ENCODE data around the gene ZNF428. TPM values are rescaled to one million over a fixed set of nuclear protein-coding genes. Genes with fewer than 3 reads are reported as not detected.
"Not testable (repeated sequence)": the region's sequence is repeated elsewhere in the genome, so short reads cannot be mapped to it uniquely, and the experiment has no call there.

The ZNF428 gene
- total RNA-seq, 1 experiment from 2014 or later: 46.8 TPM

GRCh38 chr19:43656436-43656835 is 37.0 kb upstream of the ZNF428 start:
- DNase-seq (no peak), ATAC-seq (no peak)
- CTCF ChIA-PET: no interaction called here
- Histone ChIP-seq H2AFZ (ENCODE audit: low read length) (no peak overlapping the region), H3K27ac (ENCODE audit: low read length) (no peak overlapping the region), H3K9ac (ENCODE audit: low read length) (no peak overlapping the region), H3K4me3 (ENCODE audit: low read length) (no peak overlapping the region), H3K27me3 (ENCODE audit: low read length) (no peaks in the 10 kb centered on the region), H3K9me2 (replicated peaks; ENCODE audit: low read length) (no peaks in the 10 kb centered on the region), H3K36me3 (ENCODE audit: low read depth, low read length) (peaks cover 58% of the 10 kb centered on the region), H4K20me1 (ENCODE audit: low read length) (peaks cover 19% of the 10 kb centered on the region), H3K79me2 (ENCODE audit: low read length) (peaks cover 9% of the 10 kb centered on the region; the same call in 1 of the 2 replicates), H3F3A (ENCODE audit: low read length, unreplicated experiment) (no peaks in the 10 kb centered on the region), H3K4me2 (ENCODE audit: low read length) (no peak overlapping the region), H3K9me3 (ENCODE audit: low read length) (no peaks in the 10 kb centered on the region), H3K4me1 (ENCODE audit: insufficient read depth, low read length) (no peaks in the 10 kb centered on the region)
- no TSS peak for BruUV-seq (replicated peaks)
- intact Hi-C loops (cut with micrococcal nuclease): no loop called here
- no peak for TF ChIP-seq CTCF (conservative IDR thresholded peaks at IDR 0.05; ENCODE audit: low read depth, low read length)
- no peak for TF ChIP-seq EZH2 (IDR thresholded peaks at IDR 0.05; ENCODE audit: low read length, unreplicated experiment)
- TF ChIP-seq EZH2phosphoT487 (IDR thresholded peaks at IDR 0.05; ENCODE audit: borderline replicate concordance, low read length): no peak
- POLR2A ChIA-PET (ENCODE audit: unreplicated experiment): no interaction called here

- no peaks in the 10 kb centered on the region for H3K27me3 ChIP-seq (ENCODE audit: low read length)
- ChIA-PET POLR2A (ENCODE audit: unreplicated experiment) (no interaction called here), CTCF (no interaction called here)
- H2AFZ ChIP-seq (ENCODE audit: low read length): no peak overlapping the region
- no TSS peak for BruUV-seq (replicated peaks)
- no peak for TF ChIP-seq EZH2 (IDR thresholded peaks at IDR 0.05; ENCODE audit: low read length, unreplicated experiment)
- no peak for TF ChIP-seq CTCF (conservative IDR thresholded peaks at IDR 0.05; ENCODE audit: low read depth, low read length)
- TF ChIP-seq EZH2phosphoT487 (IDR thresholded peaks at IDR 0.05; ENCODE audit: borderline replicate concordance, low read length): no peak
- no peak overlapping the region for H3K4me3 ChIP-seq (ENCODE audit: low read length)
- H3K79me2 ChIP-seq (ENCODE audit: low read length): no peaks in the 10 kb centered on the region
- no peaks in the 10 kb centered on the region for H3K9me2 ChIP-seq (replicated peaks; ENCODE audit: low read length)
- 0 out of 2 replicates have a peak, but pooled peaks cover 2% of the 10 kb centered on the region for H4K20me1 ChIP-seq (ENCODE audit: low read length)
- H3F3A ChIP-seq (ENCODE audit: low read length, unreplicated experiment): no peaks in the 10 kb centered on the region
- H3K9me3 ChIP-seq (ENCODE audit: low read length): no peaks in the 10 kb centered on the region
- H3K36me3 ChIP-seq (ENCODE audit: low read depth, low read length): peaks cover 38% of the 10 kb centered on the region
- ATAC-seq (no peak), DNase-seq (no peak)
- H3K4me2 ChIP-seq (ENCODE audit: low read length): no peak overlapping the region
- intact Hi-C loops (cut with micrococcal nuclease): no loop called here
- no peak overlapping the region for H3K9ac ChIP-seq (ENCODE audit: low read length)
- no peak overlapping the region for H3K27ac ChIP-seq (ENCODE audit: low read length)
- H3K4me1 ChIP-seq (ENCODE audit: insufficient read depth, low read length): no peaks in the 10 kb centered on the region
These were observed 33.1 kb upstream of the ZNF428 start for GRCh38 chr19:43652546-43652874.

- CTCF ChIA-PET: no interaction called here
- H3K36me3 ChIP-seq (ENCODE audit: low read depth, low read length): peaks cover 33% of the 10 kb centered on the region
- DNase-seq: peak; percentile 59
These were observed 32.5 kb upstream of the ZNF428 start for GRCh38 chr19:43651758-43652545.

GRCh38 chr19:43650276-43650675 is 30.8 kb upstream of the ZNF428 start:
- intact Hi-C loops (cut with micrococcal nuclease); H3K4me3 ChIP-seq (ENCODE audit: low read length); H3K9me2 ChIP-seq (replicated peaks; ENCODE audit: low read length); H3F3A ChIP-seq (ENCODE audit: low read length, unreplicated experiment); H3K9me3 ChIP-seq (ENCODE audit: low read length); ATAC-seq; DNase-seq; H3K27ac ChIP-seq (ENCODE audit: low read length); H3K27me3 ChIP-seq (ENCODE audit: low read length); H3K4me1 ChIP-seq (ENCODE audit: insufficient read depth, low read length); POLR2A ChIA-PET (ENCODE audit: unreplicated experiment); CTCF ChIA-PET; H3K4me2 ChIP-seq (ENCODE audit: low read length); BruUV-seq (replicated peaks); H3K9ac ChIP-seq (ENCODE audit: low read length); H3K79me2 ChIP-seq (ENCODE audit: low read length); H4K20me1 ChIP-seq (ENCODE audit: low read length); H2AFZ ChIP-seq (ENCODE audit: low read length): not testable (repeated sequence)
- H3K36me3 ChIP-seq (ENCODE audit: low read depth, low read length): peaks cover 26% of the 10 kb centered on the region

More at GRCh38 chr19:43651758-43652545, 32.5 kb upstream of the ZNF428 start:
- Histone ChIP-seq H3K4me3 (ENCODE audit: low read length) (no peak overlapping the region), H3K79me2 (ENCODE audit: low read length) (no peaks in the 10 kb centered on the region), H3K27ac (ENCODE audit: low read length) (no peak overlapping the region), H3K27me3 (ENCODE audit: low read length) (no peaks in the 10 kb centered on the region), H3K9me3 (ENCODE audit: low read length) (no peaks in the 10 kb centered on the region), H3K4me2 (ENCODE audit: low read length) (no peak overlapping the region), H2AFZ (ENCODE audit: low read length) (no peak overlapping the region), H3K9me2 (replicated peaks; ENCODE audit: low read length) (no peaks in the 10 kb centered on the region), H3K4me1 (ENCODE audit: insufficient read depth, low read length) (no peaks in the 10 kb centered on the region), H3K9ac (ENCODE audit: low read length) (no peak overlapping the region), H3F3A (ENCODE audit: low read length, unreplicated experiment) (peaks cover 4% of the 10 kb centered on the region), H4K20me1 (ENCODE audit: low read length) (no peaks in the 10 kb centered on the region)
- TF ChIP-seq EZH2phosphoT487 (IDR thresholded peaks at IDR 0.05; ENCODE audit: borderline replicate concordance, low read length) (no peak), EZH2 (IDR thresholded peaks at IDR 0.05; ENCODE audit: low read length, unreplicated experiment) (no peak), CTCF (conservative IDR thresholded peaks at IDR 0.05; ENCODE audit: low read depth, low read length) (peak; percentile 61)
- POLR2A ChIA-PET (ENCODE audit: unreplicated experiment): no interaction called here
- intact Hi-C loops (cut with micrococcal nuclease): no loop called here
- ATAC-seq: peak; percentile 35; the same call in 1 of the 2 replicates
- no TSS peak for BruUV-seq (replicated peaks)
